Heart left ventricle (tissue), 13 donors: ENCODE data around the gene CTSA.

ENCODE experiments used
- CTCF ChIP-seq, 12 donors: fragments of 200-600 bp; sonication (generic) in 4 of 12; IDR thresholded peaks; one replicate each; pipeline versions ENCODE4 v1.5.0 to v1.8.0; 2018 to 2022; ENCODE audit warnings: antibody characterized with exemption in 12 of 12, mild to moderate bottlenecking in 5 of 12
- POLR2A ChIP-seq, 2 donors: fragments of 450-650 bp; IDR thresholded peaks; one replicate each; pipeline ENCODE4 v1.6.1; 2017; ENCODE audit warnings: antibody characterized with exemption in 2 of 2, mild to moderate bottlenecking in 2 of 2, moderate library complexity in 2 of 2
- donor health status: ischemic (EF 13 %, LVEDD 7.1; RV severe dilation, severe dysfunction).
- donor health status: DM: no; HTN: yes; CAD: no.
- donor health status: DM: no; HTN: no; CAD: no.
- donor health status: ischemic (EF 25% LVEDD 6.9; RV normal size, moderate dysfunction).
- donor health status: ischemic (EF 25% LVEDD 5.7; RV mildly dilated, moderate dysfunction).
- donor health status: ischemic (EF 35%, LVEDD 5.7; RV mildly dilated, moderate dysfunction).
- donor health status: nonischemic (EF 11% LVEDD 7.7; RV severe dilation, severe dysfunction).
- donor health status: DM: yes; HTN: yes; CAD: no.
- donor health status: PGD.
- donor health status: ischemic (EF 29% LVEDD 5.4; RV normal size, mild dysfunction).
- donor health status: nonischemic (EF 23%, LVEDD 6.1; RV moderate dilation, normal function).

- no peak for TF ChIP-seq CTCF (IDR thresholded peaks at IDR 0.05)
- TF ChIP-seq POLR2A (IDR thresholded peaks at IDR 0.05): no peak
Measured at GRCh38 chr20:45867136-45867818, 23.9 kb upstream of the CTSA start.
